IMR-90 (cell line): ENCODE results near the gene CLASP1. TPM values are rescaled to one million over a fixed set of nuclear protein-coding genes. Genes with fewer than 3 reads are reported as not detected.
"Not testable (repeated sequence)": the region's sequence is repeated elsewhere in the genome, so short reads cannot be mapped to it uniquely, and the experiment has no call there.

Experiments
- ATAC-seq: fragments of 200-7000 bp; cut with Tn5 transposase; 2 replicates; pipeline ENCODE4 v1.9.1; 2020; ENCODE audit warnings: low read depth, mild to moderate bottlenecking, moderate library complexity
- BruUV-seq: library from RNA; stranded (reverse); fragments of 400-500 nt; replicated peaks from 2 replicates; lab custom pipeline; 2021; lab: Mats Ljungman, UMichigan
- CTCF ChIA-PET: fragments of 300-600 bp; formaldehyde crosslinking; extraction: SDS; loops from one replicate; lab custom pipeline; 2021; ENCODE audit warnings: antibody characterized with exemption; lab: Yijun Ruan, JAX
- POLR2A ChIA-PET: fragments of 300-600 bp; sonication (Branson Sonifier 250); formaldehyde crosslinking; loops from one replicate; lab custom pipeline; 2022; ENCODE audit warnings: antibody characterized with exemption; ENCODE audit not compliant: unreplicated experiment; lab: Charles Lee
- DNase-seq: peaks from one replicate; pipeline ENCODE4 v3.0.0; 2013
- H2AFZ ChIP-seq: replicated peaks from 2 replicates; pipeline ENCODE3; 2013; ENCODE audit warnings: low read length, mild to moderate bottlenecking; ENCODE audit not compliant: poor library complexity
- H2AK5ac ChIP-seq: 2 replicates; pipeline ENCODE4 v1.6.1; 2013; ENCODE audit warnings: low read depth, low read length, inconsistent platforms
- H2AK9ac ChIP-seq: replicated peaks from 2 replicates; pipeline ENCODE3; 2013; ENCODE audit warnings: mild to moderate bottlenecking, low read depth, low read length, moderate library complexity; ENCODE audit not compliant: poor library complexity
- H2BK120ac ChIP-seq: 2 replicates; pipeline ENCODE4 v1.6.1; 2013; ENCODE audit warnings: low read depth, low read length, inconsistent platforms
- H2BK15ac ChIP-seq: 3 replicates; pipeline ENCODE4 v1.6.1; 2013; ENCODE audit warnings: low read depth, low read length, inconsistent platforms
- H2BK20ac ChIP-seq: 2 replicates; pipeline ENCODE4 v1.6.1; 2013; ENCODE audit warnings: low read depth, mild to moderate bottlenecking, inconsistent platforms, low read length, moderate library complexity
- H2BK5ac ChIP-seq: 2 replicates; pipeline ENCODE4 v1.6.1; 2013; ENCODE audit warnings: mild to moderate bottlenecking, low read depth, low read length, inconsistent platforms; ENCODE audit not compliant: poor library complexity, severe bottlenecking
- H3K14ac ChIP-seq: replicated peaks from 2 replicates; pipeline ENCODE4 v1.6.1; 2013; ENCODE audit warnings: low read depth, low read length, inconsistent platforms
- H3K18ac ChIP-seq: 2 replicates; pipeline ENCODE4 v1.6.1; 2013; ENCODE audit warnings: low read depth, low read length, control low read depth
- H3K23ac ChIP-seq: 2 replicates; pipeline ENCODE4 v1.6.1; 2013; ENCODE audit warnings: low read depth, low read length, inconsistent platforms
- H3K27ac ChIP-seq: 2 replicates; pipeline ENCODE4 v1.5.1; 2013; ENCODE audit warnings: mild to moderate bottlenecking, control low read depth, low read length; ENCODE audit not compliant: insufficient read depth
- H3K27me3 ChIP-seq: 2 replicates; pipeline ENCODE4 v1.6.1; 2013; ENCODE audit warnings: low read length; ENCODE audit not compliant: control insufficient read depth, insufficient read depth
- H3K36me3 ChIP-seq: 2 replicates; pipeline ENCODE4 v1.6.1; 2013; ENCODE audit warnings: low read length, mixed read lengths; ENCODE audit not compliant: control insufficient read depth, insufficient read depth
- H3K4ac ChIP-seq: 2 replicates; pipeline ENCODE4 v1.6.1; 2013; ENCODE audit warnings: low read depth, low read length, inconsistent platforms
- H3K4me1 ChIP-seq: 2 replicates; pipeline ENCODE4 v1.6.1; 2013; ENCODE audit warnings: low read length, mixed read lengths; ENCODE audit not compliant: control insufficient read depth, insufficient read depth
- H3K4me2 ChIP-seq: 2 replicates; pipeline ENCODE4 v1.6.1; 2013; ENCODE audit warnings: low read depth, mild to moderate bottlenecking, control low read depth, low read length, moderate library complexity
- H3K4me3 ChIP-seq: 2 replicates; pipeline ENCODE4 v1.5.1; 2013; ENCODE audit warnings: low read depth, mild to moderate bottlenecking, control low read depth, low read length, moderate library complexity; ENCODE audit not compliant: insufficient read depth
- H3K56ac ChIP-seq: 2 replicates; pipeline ENCODE4 v1.6.1; 2013; ENCODE audit warnings: low read length, inconsistent platforms; ENCODE audit not compliant: insufficient read depth; ENCODE audit errors: extremely low read depth
- H3K79me1 ChIP-seq, 2 experiments: 2 replicates each; pipeline ENCODE4 v1.6.1; 2013; ENCODE audit warnings: low read length in 2 of 2, inconsistent platforms in 1 of 2, low read depth in 1 of 2
- H3K9ac ChIP-seq: 2 replicates; pipeline ENCODE4 v1.6.1; 2013; ENCODE audit warnings: low read depth, low read length, control low read depth
- H3K9me1 ChIP-seq: 2 replicates; pipeline ENCODE4 v1.6.1; 2013; ENCODE audit warnings: low read length, inconsistent platforms; ENCODE audit not compliant: insufficient read depth
- H3K9me3 ChIP-seq: 2 replicates; pipeline ENCODE4 v1.6.1; 2013; ENCODE audit warnings: low read length; ENCODE audit not compliant: control insufficient read depth, insufficient read depth
- H4K20me1 ChIP-seq: 2 replicates; pipeline ENCODE4 v1.6.1; 2013; ENCODE audit warnings: low read length, inconsistent platforms; ENCODE audit not compliant: insufficient read depth
- H4K5ac ChIP-seq: 2 replicates; pipeline ENCODE4 v1.6.1; 2013; ENCODE audit warnings: mild to moderate bottlenecking, low read depth, low read length, control low read depth
- H4K8ac ChIP-seq, 2 experiments: 2 replicates each; pipeline ENCODE4 v1.6.1; 2013; ENCODE audit warnings: low read depth in 2 of 2, low read length in 2 of 2, control low read depth in 1 of 2, inconsistent platforms in 1 of 2
- H4K91ac ChIP-seq: 2 replicates; pipeline ENCODE4 v1.6.1; 2013; ENCODE audit warnings: low read depth, low read length, inconsistent platforms; ENCODE audit not compliant: insufficient read depth
- CEBPB ChIP-seq: IDR thresholded peaks from 2 replicates; pipeline ENCODE4 v1.6.1; 2012; ENCODE audit warnings: low read depth, low read length, improper control_type of control experiment
- FOS ChIP-seq: fragments of 150-350 bp; IDR thresholded peaks from 2 replicates; pipeline ENCODE4 v1.6.1; 2016; ENCODE audit warnings: low read depth, low read length
- MAFK ChIP-seq: IDR thresholded peaks from 2 replicates; pipeline ENCODE4 v1.6.1; 2012; ENCODE audit warnings: low read depth, low read length, improper control_type of control experiment
- MAZ ChIP-seq: IDR thresholded peaks from 2 replicates; pipeline ENCODE4 v1.6.1; 2012; ENCODE audit warnings: low read depth, mild to moderate bottlenecking, low read length, improper control_type of control experiment, moderate library complexity, borderline replicate concordance
- WGBS, 2 experiments: methylation state at CpG; one replicate each; pipeline versions ENCODE4 v1.1.5 to v1.1.7; 2013; ENCODE audit warnings: missing lambda C conversion rate in 2 of 2; ENCODE audit not compliant: insufficient read length in 1 of 2; ENCODE audit errors: extremely low coverage in 2 of 2; 5-methylcytosine and 5-hydroxymethylcytosine counted together
- dilution Hi-C: fragments of 300-500 bp; cut with HindIII; formaldehyde crosslinking; loops from one replicate; pipeline ENCODE4 v1.14.3; 2018; ENCODE audit warnings: low sequenced_read_pairs; ENCODE audit not compliant: unreplicated experiment
- in situ Hi-C: fragments of 300-500 bp; cut with MboI; formaldehyde crosslinking; loops from 3 replicates; pipeline ENCODE4 v1.14.3; 2019; ENCODE audit warnings: low sequenced_read_pairs, inconsistent platforms, mixed read lengths
- intact Hi-C: fragments of 100-400 bp; cut with micrococcal nuclease; formaldehyde crosslinking; loops from 2 replicates; pipeline ENCODE4 v1.10.0; 2022
- polyA plus RNA-seq, 3 experiments: library from polyadenylated mRNA; depleted of rRNA; stranded (reverse); fragments of >200 nt; gene quantifications; 2 replicates each; pipeline ENCODE4 v1.2.3, GENCODE V29; 2012; ENCODE audit warnings: low replicate concordance in 1 of 3
- total RNA-seq: library from RNA; depleted of rRNA; stranded (reverse); fragments of >200 nt; gene quantifications from 2 replicates; pipeline ENCODE4 v1.2.3, GENCODE V29; 2012

Gene CLASP1
- total and polyA plus RNA-seq, 2 of the 4 experiments (the other 2 are of a cell fraction), result 12.3 to 33.7 TPM

GRCh38 chr2:121677855-121678254 is 28.6 kb upstream of the CLASP1 start:
- Histone ChIP-seq H4K20me1 (no peaks in the 10 kb centered on the region), H2BK5ac (no peak overlapping the region), H3K4me2 (no peak overlapping the region), H3K9me1 (no peaks in the 10 kb centered on the region), H3K9ac (no peak overlapping the region), H3K27me3 (no peaks in the 10 kb centered on the region), H3K18ac (no peak overlapping the region), H3K79me1 (no peaks in the 10 kb centered on the region), H3K27ac (no peak overlapping the region), H3K14ac (no peak overlapping the region), H4K91ac (no peak overlapping the region), H3K23ac (no peak overlapping the region), H2BK120ac (no peak overlapping the region), H3K56ac (no peak overlapping the region), H2AFZ (no peak overlapping the region), H2BK15ac (no peak overlapping the region), H3K4ac (no peak overlapping the region), H3K4me1 (no peaks in the 10 kb centered on the region), H2BK20ac (no peak overlapping the region), H2AK5ac (no peak overlapping the region), H3K9me3 (peaks cover 16% of the 10 kb centered on the region), H3K4me3 (no peak overlapping the region), H4K5ac (no peak overlapping the region), H3K36me3 (no peaks in the 10 kb centered on the region), H4K8ac (no peak overlapping the region), H2AK9ac (no peak overlapping the region)
- dilution Hi-C loops (no loop called here), intact Hi-C loops (no loop called here), in situ Hi-C loops (no loop called here)
- CTCF ChIA-PET, result interaction anchor here (1.0 kb wide), 1 partner anchor 12 kb away, joined by 4 read pairs; no protein-coding TSS in a partner anchor
- no TSS peak for BruUV-seq
- TF ChIP-seq MAZ (no peak), FOS (no peak), MAFK (no peak), CEBPB (no peak)
- POLR2A ChIA-PET, result no interaction called here
- ATAC-seq, result no peak
- DNase-seq, result no peak

DNA sequence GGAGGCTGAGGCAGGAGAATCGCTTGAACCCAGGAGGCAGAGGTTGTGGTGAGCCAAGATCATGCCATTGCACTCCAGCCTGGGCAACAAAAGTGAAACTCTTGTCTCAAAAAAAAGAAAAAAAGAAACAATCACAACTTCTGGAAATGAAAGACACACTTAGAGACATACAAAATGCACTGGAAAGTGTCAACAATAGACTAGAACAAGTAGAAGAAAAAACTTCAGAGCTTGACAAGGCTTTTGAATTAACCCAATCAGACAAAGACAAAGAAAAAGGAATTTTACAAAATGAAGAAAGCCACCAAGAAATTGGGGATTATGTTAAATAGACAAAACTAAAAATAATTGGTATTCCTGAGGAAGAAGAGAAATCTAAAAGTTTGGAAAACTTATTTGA is 22.4 kb upstream of the CLASP1 start:
- dilution Hi-C loops, DNase-seq: not testable (repeated sequence)

More for the DNA sequence above, 22.4 kb upstream of the CLASP1 start:
- peaks cover 13% of the 10 kb centered on the region for H3K9me3 ChIP-seq
- ATAC-seq, in situ Hi-C loops, H4K20me1 ChIP-seq, H3K9ac ChIP-seq, H3K4ac ChIP-seq, BruUV-seq, H3K23ac ChIP-seq, H3K18ac ChIP-seq, intact Hi-C loops, H3K36me3 ChIP-seq, H4K5ac ChIP-seq, H3K27me3 ChIP-seq, CTCF ChIA-PET, H2BK15ac ChIP-seq, H3K56ac ChIP-seq, H3K79me1 ChIP-seq, H4K8ac ChIP-seq, H2AK5ac ChIP-seq, H3K4me3 ChIP-seq, H2BK120ac ChIP-seq, H2BK20ac ChIP-seq, H4K91ac ChIP-seq, H2AK9ac ChIP-seq, POLR2A ChIA-PET, H3K9me1 ChIP-seq, H3K27ac ChIP-seq, H3K4me2 ChIP-seq, H2BK5ac ChIP-seq, H3K4me1 ChIP-seq, H3K14ac ChIP-seq, H2AFZ ChIP-seq: not testable (repeated sequence)
- no CpG with 5 or more reads among the region's 1 CpG for WGBS, 2 experiments
